ENCODE results near the gene MTARC1. TPM values are rescaled to one million over a fixed set of nuclear protein-coding genes. Genes with fewer than 3 reads are reported as not detected.

Gene MTARC1
- 1 to 10 TPM; 6.0 to 8.3 TPM for polyA plus RNA-seq

DNA sequence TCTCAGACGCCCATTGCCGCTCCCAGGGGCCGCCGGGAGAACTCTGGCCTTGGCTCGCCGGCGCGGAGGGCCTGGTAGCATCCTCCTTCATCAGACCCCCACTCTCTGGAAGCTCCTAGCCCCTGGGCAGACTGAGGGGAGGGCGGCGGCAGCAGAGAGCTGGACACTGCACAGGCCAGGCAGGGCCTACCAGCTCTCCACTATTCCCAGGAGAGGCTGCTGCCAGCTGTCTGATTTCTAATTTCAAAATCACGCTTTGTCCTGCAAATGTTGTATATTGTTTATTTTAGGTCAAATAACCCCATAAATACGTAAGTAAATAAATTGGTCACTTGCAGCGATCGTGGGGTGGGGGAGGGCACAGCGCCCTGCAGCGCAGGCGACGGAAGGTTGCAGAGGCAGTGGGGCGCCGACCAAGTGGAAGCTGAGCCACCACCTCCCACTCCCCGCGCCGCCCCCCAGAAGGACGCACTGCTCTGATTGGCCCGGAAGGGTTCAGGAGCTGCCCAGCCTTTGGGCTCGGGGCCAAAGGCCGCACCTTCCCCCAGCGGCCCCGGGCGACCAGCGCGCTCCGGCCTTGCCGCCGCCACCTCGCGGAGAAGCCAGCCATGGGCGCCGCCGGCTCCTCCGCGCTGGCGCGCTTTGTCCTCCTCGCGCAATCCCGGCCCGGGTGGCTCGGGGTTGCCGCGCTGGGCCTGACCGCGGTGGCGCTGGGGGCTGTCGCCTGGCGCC lies at the start of gene MTARC1:
MTARC1 (plus strand) TSS at position 577 of the 732 bp plus-strand sequence; CDS start at position 609, 32 bp downstream.
- no peaks in the 10 kb centered on the region for H3K9me3 ChIP-seq (ENCODE audit: control insufficient read depth in 2 of 2, insufficient read depth in 1 of 2, low read depth in 1 of 2, low read length in 1 of 2)
- WGBS, 2 donors, result 5 to 6% methylated on average over 56 of the region's 56 CpGs
- H3K36me3 ChIP-seq (ENCODE audit: control insufficient read depth in 2 of 2, insufficient read depth in 2 of 2, low read length in 1 of 2), result peaks cover 0 to 3% of the 10 kb centered on the region in 2 donors
- peak within 1 kb of the TSS; percentile 68 to 72 for H3K27ac ChIP-seq (ENCODE audit: low read depth in 2 of 2, low read length in 1 of 2)
- peak within 1 kb of the TSS; percentile 58 to 62 for H3K4me3 ChIP-seq (ENCODE audit: low read depth in 1 of 2, low read length in 2 of 2)
- peaks cover 0 to 13% of the 10 kb centered on the region in 2 donors for H3K4me1 ChIP-seq (ENCODE audit: control insufficient read depth in 2 of 2, insufficient read depth in 2 of 2, low read length in 1 of 2)
- no peaks in the 10 kb centered on the region for H3K27me3 ChIP-seq (ENCODE audit: control insufficient read depth in 1 of 2, insufficient read depth in 2 of 2, low read length in 2 of 2)

DNA sequence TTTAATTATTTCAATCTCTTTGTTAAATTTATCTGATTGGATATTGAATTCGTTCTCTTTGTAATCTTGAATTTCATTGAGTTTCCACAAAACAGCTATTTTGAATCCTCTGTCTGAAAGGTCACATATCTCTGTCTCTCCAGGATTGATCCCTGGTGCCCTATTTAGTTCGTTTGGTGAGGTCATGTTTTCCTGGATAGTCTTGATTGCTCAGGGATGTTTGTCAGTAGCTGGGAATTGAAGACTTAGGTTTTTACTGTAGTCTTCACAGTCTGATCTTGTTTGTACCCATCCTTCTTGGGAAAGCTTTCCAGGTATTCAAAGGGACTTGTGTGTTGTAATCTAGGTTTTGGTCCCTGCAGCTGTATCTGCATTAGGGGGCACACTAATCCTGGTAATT lies 45.4 kb upstream of the MTARC1 start:
- Histone ChIP-seq H3K27ac (ENCODE audit: low read depth in 2 of 2, low read length in 1 of 2) (no peak overlapping the region), H3K27me3 (ENCODE audit: control insufficient read depth in 1 of 2, insufficient read depth in 2 of 2, low read length in 2 of 2) (no peaks in the 10 kb centered on the region), H3K4me1 (ENCODE audit: control insufficient read depth in 2 of 2, insufficient read depth in 2 of 2, low read length in 1 of 2) (no peaks in the 10 kb centered on the region), H3K4me3 (ENCODE audit: low read depth in 1 of 2, low read length in 2 of 2) (no peak overlapping the region), H3K9me3 (ENCODE audit: control insufficient read depth in 2 of 2, insufficient read depth in 1 of 2, low read depth in 1 of 2, low read length in 1 of 2) (peaks cover 0 to 2% of the 10 kb centered on the region in 2 donors), H3K36me3 (ENCODE audit: control insufficient read depth in 2 of 2, insufficient read depth in 2 of 2, low read length in 1 of 2) (no peaks in the 10 kb centered on the region)
- 73% methylated on average over 2 of the region's 2 CpGs for WGBS, 2 donors

DNA sequence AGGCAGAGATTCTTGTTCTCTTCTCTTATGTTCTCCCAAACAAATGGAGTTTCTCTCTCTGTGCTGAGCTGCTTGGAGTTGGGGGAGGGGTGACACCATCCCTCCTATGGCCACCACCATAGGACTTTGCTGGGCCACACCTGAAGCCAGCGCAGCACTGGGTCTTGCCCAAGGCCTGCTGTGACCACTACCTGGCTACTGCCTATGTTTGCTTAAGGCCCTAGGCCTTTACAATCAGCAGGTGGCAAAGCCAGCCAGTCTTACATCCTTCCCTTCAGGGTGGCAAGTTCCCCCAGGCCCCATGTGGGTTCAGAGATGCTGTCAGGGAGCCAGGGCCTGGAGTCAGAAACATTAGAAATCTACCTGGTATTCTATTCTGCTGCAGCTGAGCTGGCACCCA lies 44.9 kb upstream of the MTARC1 start:
- Histone ChIP-seq H3K27me3 (ENCODE audit: control insufficient read depth in 1 of 2, insufficient read depth in 2 of 2, low read length in 2 of 2) (no peaks in the 10 kb centered on the region), H3K9me3 (ENCODE audit: control insufficient read depth in 2 of 2, insufficient read depth in 1 of 2, low read depth in 1 of 2, low read length in 1 of 2) (peaks cover 0 to 2% of the 10 kb centered on the region in 2 donors), H3K4me1 (ENCODE audit: control insufficient read depth in 2 of 2, insufficient read depth in 2 of 2, low read length in 1 of 2) (no peaks in the 10 kb centered on the region), H3K27ac (ENCODE audit: low read depth in 2 of 2, low read length in 1 of 2) (no peak overlapping the region), H3K36me3 (ENCODE audit: control insufficient read depth in 2 of 2, insufficient read depth in 2 of 2, low read length in 1 of 2) (no peaks in the 10 kb centered on the region), H3K4me3 (ENCODE audit: low read depth in 1 of 2, low read length in 2 of 2) (no peak overlapping the region)
- WGBS, 2 donors, result 95 to 100% methylated on average over 1 of the region's 1 CpG

DNA sequence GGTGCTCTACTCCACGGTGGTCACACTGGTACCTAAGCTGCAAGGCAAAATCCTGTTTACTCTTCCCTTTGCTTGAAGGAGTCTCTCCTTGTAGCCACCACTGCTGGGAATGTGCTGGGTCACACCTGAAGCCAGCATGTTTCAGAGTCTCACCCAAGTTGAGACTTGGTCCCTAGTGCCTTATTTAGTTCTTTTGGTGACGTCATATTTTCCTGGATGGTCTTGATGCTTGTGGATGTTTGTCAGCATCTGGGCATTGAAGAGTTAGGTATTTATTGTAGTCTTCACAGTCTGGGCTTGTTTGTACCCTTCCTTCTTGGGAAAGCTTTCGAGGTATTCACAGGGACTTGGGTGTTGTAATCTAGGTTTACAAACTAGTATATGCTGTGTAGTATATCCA lies 44.2 kb upstream of the MTARC1 start:
- Histone ChIP-seq H3K36me3 (ENCODE audit: control insufficient read depth in 2 of 2, insufficient read depth in 2 of 2, low read length in 1 of 2) (no peaks in the 10 kb centered on the region), H3K9me3 (ENCODE audit: control insufficient read depth in 2 of 2, insufficient read depth in 1 of 2, low read depth in 1 of 2, low read length in 1 of 2) (peaks cover 0 to 2% of the 10 kb centered on the region in 2 donors), H3K4me3 (ENCODE audit: low read depth in 1 of 2, low read length in 2 of 2) (no peak overlapping the region), H3K4me1 (ENCODE audit: control insufficient read depth in 2 of 2, insufficient read depth in 2 of 2, low read length in 1 of 2) (no peaks in the 10 kb centered on the region), H3K27me3 (ENCODE audit: control insufficient read depth in 1 of 2, insufficient read depth in 2 of 2, low read length in 2 of 2) (no peaks in the 10 kb centered on the region), H3K27ac (ENCODE audit: low read depth in 2 of 2, low read length in 1 of 2) (no peak overlapping the region)
- 86 to 91% methylated on average over 3 of the region's 3 CpGs for WGBS, 2 donors

DNA sequence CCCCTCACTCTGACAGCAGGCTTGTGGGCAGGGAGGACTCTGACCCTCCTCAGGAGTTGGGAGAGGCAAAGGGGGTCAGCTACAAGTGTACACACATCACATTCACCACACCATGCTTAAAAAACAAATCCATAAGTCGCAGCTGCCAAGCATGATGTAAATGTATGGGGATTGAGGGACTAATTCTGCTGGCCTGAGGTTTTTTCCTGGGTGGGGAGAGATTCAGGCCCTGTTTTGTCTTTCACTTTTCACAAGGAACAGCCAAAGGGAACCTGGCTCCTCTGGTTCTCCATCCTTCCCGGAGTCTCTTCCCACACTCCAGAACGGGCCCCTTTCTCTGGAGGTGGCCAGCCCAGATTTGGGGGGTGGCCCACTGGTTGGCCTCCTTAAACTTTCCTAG lies 39.9 kb upstream of the MTARC1 start:
- Histone ChIP-seq H3K9me3 (ENCODE audit: control insufficient read depth in 2 of 2, insufficient read depth in 1 of 2, low read depth in 1 of 2, low read length in 1 of 2) (peaks cover 0 to 1% of the 10 kb centered on the region in 2 donors), H3K4me1 (ENCODE audit: control insufficient read depth in 2 of 2, insufficient read depth in 2 of 2, low read length in 1 of 2) (peaks cover 0 to 4% of the 10 kb centered on the region in 2 donors), H3K4me3 (ENCODE audit: low read depth in 1 of 2, low read length in 2 of 2) (no peak overlapping the region), H3K36me3 (ENCODE audit: control insufficient read depth in 2 of 2, insufficient read depth in 2 of 2, low read length in 1 of 2) (no peaks in the 10 kb centered on the region), H3K27me3 (ENCODE audit: control insufficient read depth in 1 of 2, insufficient read depth in 2 of 2, low read length in 2 of 2) (no peaks in the 10 kb centered on the region), H3K27ac (ENCODE audit: low read depth in 2 of 2, low read length in 1 of 2) (no peak overlapping the region)
- WGBS, 2 donors, result 92% methylated on average over 3 of the region's 3 CpGs

DNA sequence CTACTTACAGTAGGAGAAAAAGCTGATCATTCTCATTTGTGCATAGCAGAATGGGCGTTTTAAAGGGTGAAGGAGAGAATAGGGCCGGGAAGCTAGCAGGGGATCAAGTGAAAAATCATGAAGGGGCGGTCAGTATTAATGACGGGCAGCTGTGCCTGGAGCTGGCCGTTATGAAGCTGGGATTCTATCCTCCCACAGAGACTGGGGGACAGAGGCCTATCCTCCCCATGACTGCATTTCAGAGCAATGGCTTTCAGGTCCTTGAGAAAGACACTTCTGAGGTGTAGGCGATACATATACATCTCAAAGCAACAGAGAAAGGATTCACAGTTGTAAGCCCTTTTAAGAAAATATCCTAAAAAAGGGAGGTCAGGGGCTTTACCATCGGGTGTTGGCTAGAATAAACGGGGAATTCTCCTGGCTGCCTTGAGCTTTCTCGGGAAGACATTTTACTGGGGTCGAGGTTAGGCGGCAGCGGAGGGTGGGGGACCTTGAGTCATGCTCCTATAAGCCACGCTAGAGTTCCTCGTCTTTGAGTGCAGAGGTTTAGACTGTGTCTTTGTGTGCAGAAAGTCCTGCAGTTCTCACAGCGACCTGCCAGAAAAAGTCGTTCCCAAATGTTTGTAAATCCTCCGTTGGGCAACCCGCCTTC lies 39.1 kb upstream of the MTARC1 start:
- no peaks in the 10 kb centered on the region for H3K9me3 ChIP-seq (ENCODE audit: control insufficient read depth in 2 of 2, insufficient read depth in 1 of 2, low read depth in 1 of 2, low read length in 1 of 2)
- H3K36me3 ChIP-seq (ENCODE audit: control insufficient read depth in 2 of 2, insufficient read depth in 2 of 2, low read length in 1 of 2), result no peaks in the 10 kb centered on the region
- H3K27ac ChIP-seq (ENCODE audit: low read depth in 2 of 2, low read length in 1 of 2), result peak overlapping the region; percentile 62 to 71
- no peaks in the 10 kb centered on the region for H3K27me3 ChIP-seq (ENCODE audit: control insufficient read depth in 1 of 2, insufficient read depth in 2 of 2, low read length in 2 of 2)
- WGBS, 2 donors, result 21 to 26% methylated on average over 18 of the region's 18 CpGs
- H3K4me1 ChIP-seq (ENCODE audit: control insufficient read depth in 2 of 2, insufficient read depth in 2 of 2, low read length in 1 of 2), result peaks cover 0 to 4% of the 10 kb centered on the region in 2 donors
- H3K4me3 ChIP-seq (ENCODE audit: low read depth in 1 of 2, low read length in 2 of 2), result peak overlapping the region; percentile 68 to 72

DNA sequence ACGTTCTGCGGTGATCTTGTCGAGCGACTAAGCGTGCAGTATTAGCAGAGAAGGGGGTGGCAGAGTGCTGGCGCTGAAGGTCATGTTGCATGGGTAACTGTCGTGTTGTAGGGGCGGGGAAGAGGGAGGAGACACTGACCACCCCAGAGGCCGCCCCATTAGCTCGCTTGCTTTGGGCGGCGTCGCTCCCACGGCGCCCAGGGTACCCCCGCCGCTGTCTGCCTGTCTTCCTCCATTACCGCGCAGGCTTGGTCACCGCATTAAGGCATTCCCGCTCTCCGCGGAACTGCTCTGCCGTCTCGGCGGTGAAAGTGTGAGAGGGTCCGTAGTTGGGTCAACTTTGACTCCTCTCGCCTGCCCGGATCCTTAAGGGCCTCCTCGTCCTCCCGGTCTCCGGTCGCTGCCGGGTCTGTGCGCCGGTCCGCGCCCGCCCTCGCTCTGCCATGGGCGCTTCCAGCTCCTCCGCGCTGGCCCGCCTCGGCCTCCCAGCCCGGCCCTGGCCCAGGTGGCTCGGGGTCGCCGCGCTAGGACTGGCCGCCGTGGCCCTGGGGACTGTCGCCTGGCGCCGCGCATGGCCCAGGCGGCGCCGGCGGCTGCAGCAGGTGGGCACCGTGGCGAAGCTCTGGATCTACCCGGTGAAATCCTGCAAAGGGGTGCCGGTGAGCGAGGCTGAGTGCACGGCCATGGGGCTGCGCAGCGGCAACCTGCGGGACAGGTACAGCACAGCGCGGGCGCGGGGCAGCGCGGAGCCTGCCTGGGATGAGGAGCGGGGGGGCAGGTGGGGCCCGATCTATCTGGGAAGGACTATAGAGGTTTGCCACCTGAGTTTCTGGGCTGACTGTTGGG lies 38.4 kb upstream of the MTARC1 start, which contains the start of gene MTARC2:
MTARC2 (plus strand) TSS at position 234 of the 846 bp plus-strand sequence; CDS start at position 444, 210 bp downstream.
- Histone ChIP-seq H3K9me3 (ENCODE audit: control insufficient read depth in 2 of 2, insufficient read depth in 1 of 2, low read depth in 1 of 2, low read length in 1 of 2) (no peaks in the 10 kb centered on the region), H3K4me3 (ENCODE audit: low read depth in 1 of 2, low read length in 2 of 2) (peak within 1 kb of the TSS; percentile 68 to 72), H3K27ac (ENCODE audit: low read depth in 2 of 2, low read length in 1 of 2) (peak within 1 kb of the TSS; percentile 62 to 71), H3K27me3 (ENCODE audit: control insufficient read depth in 1 of 2, insufficient read depth in 2 of 2, low read length in 2 of 2) (no peaks in the 10 kb centered on the region), H3K36me3 (ENCODE audit: control insufficient read depth in 2 of 2, insufficient read depth in 2 of 2, low read length in 1 of 2) (no peaks in the 10 kb centered on the region), H3K4me1 (ENCODE audit: control insufficient read depth in 2 of 2, insufficient read depth in 2 of 2, low read length in 1 of 2) (peaks cover 0 to 4% of the 10 kb centered on the region in 2 donors)
- 1 to 3% methylated on average over 72 to 77 of the region's 77 CpGs for WGBS, 2 donors

DNA sequence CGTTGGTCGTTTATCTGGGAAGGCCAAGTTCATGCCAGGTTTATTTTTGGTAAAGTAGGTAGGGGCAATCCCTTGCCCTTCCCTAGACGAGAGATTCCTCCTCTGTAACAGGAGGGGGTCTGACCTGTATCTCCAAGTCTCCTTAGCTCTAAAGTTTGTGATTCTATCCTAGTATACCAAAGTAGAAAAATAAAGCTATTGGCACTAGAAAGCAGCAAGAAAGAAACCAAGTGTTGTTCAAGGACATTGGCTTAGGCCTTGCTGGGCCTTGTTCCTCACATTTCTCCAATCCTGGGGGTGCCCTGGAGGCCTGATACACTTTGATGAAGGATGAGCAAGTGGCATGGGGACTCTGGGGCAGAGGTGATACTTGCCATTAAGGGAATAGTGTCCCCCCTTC lies 37.8 kb upstream of the MTARC1 start:
- H3K9me3 ChIP-seq (ENCODE audit: control insufficient read depth in 2 of 2, insufficient read depth in 1 of 2, low read depth in 1 of 2, low read length in 1 of 2), result no peaks in the 10 kb centered on the region
- peak overlapping the region; percentile 16 to 62 for H3K27ac ChIP-seq (ENCODE audit: low read depth in 2 of 2, low read length in 1 of 2)
- peak overlapping the region; percentile 68 to 72 for H3K4me3 ChIP-seq (ENCODE audit: low read depth in 1 of 2, low read length in 2 of 2)
- no peaks in the 10 kb centered on the region for H3K36me3 ChIP-seq (ENCODE audit: control insufficient read depth in 2 of 2, insufficient read depth in 2 of 2, low read length in 1 of 2)
- peaks cover 0 to 4% of the 10 kb centered on the region in 2 donors for H3K4me1 ChIP-seq (ENCODE audit: control insufficient read depth in 2 of 2, insufficient read depth in 2 of 2, low read length in 1 of 2)
- H3K27me3 ChIP-seq (ENCODE audit: control insufficient read depth in 1 of 2, insufficient read depth in 2 of 2, low read length in 2 of 2), result no peaks in the 10 kb centered on the region
- WGBS, 2 donors, result 7 to 10% methylated on average over 3 of the region's 3 CpGs

DNA sequence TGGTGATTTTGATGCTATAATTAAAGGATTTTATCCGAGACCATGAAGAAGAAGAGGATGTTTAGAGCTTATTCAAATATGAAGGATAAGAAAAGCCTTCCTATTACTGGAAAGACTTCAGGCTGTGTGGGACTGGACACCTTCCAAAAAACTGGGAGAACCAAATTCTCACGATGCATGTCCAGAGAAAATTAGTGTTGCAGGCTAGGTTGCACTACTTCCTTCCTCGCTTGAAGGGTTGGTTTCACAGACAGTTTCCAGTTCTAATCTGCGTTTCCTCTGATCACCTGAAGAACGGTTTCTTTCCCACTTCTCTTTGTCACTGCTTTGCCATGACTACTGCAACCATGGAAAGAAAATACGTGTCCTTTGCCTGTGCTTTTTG lies 36.6 kb upstream of the MTARC1 start:
- no peaks in the 10 kb centered on the region for H3K9me3 ChIP-seq (ENCODE audit: control insufficient read depth in 2 of 2, insufficient read depth in 1 of 2, low read depth in 1 of 2, low read length in 1 of 2)
- H3K4me3 ChIP-seq (ENCODE audit: low read depth in 1 of 2, low read length in 2 of 2), result no peak overlapping the region
- peaks cover 0 to 4% of the 10 kb centered on the region in 2 donors for H3K4me1 ChIP-seq (ENCODE audit: control insufficient read depth in 2 of 2, insufficient read depth in 2 of 2, low read length in 1 of 2)
- 39 to 52% methylated on average over 6 of the region's 6 CpGs for WGBS, 2 donors
- H3K27ac ChIP-seq (ENCODE audit: low read depth in 2 of 2, low read length in 1 of 2), result no peak overlapping the region
- H3K27me3 ChIP-seq (ENCODE audit: control insufficient read depth in 1 of 2, insufficient read depth in 2 of 2, low read length in 2 of 2), result no peaks in the 10 kb centered on the region
- peaks cover 3 to 5% of the 10 kb centered on the region in 2 donors for H3K36me3 ChIP-seq (ENCODE audit: control insufficient read depth in 2 of 2, insufficient read depth in 2 of 2, low read length in 1 of 2)

Measured in esophagus (tissue), 2 donors.